ENCODE measurements around the gene SORCS2. TPM values are rescaled to one million over a fixed set of nuclear protein-coding genes. Genes with fewer than 3 reads are reported as not detected.

The SORCS2 gene
- total RNA-seq, 2 donors from 2014 or later, result 1.5 to 1.7 TPM

DNA sequence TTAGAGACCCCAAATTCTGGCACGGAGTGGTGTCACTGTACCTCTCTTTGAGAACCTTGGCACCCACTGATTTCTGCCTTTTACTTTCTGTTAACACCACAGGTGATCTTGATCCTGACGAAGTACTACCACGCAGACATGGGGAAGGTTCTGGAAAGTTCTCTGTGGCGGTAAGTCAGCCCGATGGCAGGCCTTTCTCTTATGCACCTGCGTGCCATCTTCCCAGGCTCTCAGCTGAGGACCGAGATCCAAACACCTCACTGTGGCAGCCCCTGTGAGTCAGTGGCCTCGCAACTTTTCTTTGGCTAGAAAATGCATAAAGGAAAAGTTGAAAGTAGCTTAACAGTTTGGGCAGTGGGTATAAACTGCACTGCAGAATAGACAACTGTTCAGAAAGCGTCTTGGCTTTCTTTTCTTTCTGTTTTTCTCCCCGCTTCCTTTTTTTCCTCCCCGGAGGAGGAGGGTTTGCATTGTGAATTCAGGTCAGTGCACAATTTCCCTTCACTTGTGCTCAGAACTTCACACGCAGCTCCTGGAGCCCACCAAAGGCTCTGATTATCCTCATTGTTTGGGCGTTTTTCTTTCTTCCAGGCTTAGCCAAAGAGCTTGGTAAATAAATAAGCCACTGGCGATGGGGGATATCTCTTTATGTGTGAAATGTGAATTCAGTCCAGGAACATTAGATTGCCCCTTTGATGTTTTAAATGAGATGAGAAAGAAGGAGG, 204.0 kb downstream of the SORCS2 start:
- Histone ChIP-seq H3K27me3 (no peaks in the 10 kb centered on the region), H3K4me3 (no peak overlapping the region), H3K4me1 (peaks cover 0 to 5% of the 10 kb centered on the region in 2 donors), H3K36me3 (no peaks in the 10 kb centered on the region), H3K27ac (no peak overlapping the region), H3K9me3 (no peaks in the 10 kb centered on the region)
- TF ChIP-seq, protein P1, sequence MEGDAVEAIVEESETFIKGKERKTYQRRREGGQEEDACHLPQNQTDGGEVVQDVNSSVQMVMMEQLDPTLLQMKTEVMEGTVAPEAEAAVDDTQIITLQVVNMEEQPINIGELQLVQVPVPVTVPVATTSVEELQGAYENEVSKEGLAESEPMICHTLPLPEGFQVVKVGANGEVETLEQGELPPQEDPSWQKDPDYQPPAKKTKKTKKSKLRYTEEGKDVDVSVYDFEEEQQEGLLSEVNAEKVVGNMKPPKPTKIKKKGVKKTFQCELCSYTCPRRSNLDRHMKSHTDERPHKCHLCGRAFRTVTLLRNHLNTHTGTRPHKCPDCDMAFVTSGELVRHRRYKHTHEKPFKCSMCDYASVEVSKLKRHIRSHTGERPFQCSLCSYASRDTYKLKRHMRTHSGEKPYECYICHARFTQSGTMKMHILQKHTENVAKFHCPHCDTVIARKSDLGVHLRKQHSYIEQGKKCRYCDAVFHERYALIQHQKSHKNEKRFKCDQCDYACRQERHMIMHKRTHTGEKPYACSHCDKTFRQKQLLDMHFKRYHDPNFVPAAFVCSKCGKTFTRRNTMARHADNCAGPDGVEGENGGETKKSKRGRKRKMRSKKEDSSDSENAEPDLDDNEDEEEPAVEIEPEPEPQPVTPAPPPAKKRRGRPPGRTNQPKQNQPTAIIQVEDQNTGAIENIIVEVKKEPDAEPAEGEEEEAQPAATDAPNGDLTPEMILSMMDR (IDR thresholded peaks at IDR 0.05), result no peak
- DNase-seq (ENCODE audit: low spot score), result peak; percentile 13

DNA sequence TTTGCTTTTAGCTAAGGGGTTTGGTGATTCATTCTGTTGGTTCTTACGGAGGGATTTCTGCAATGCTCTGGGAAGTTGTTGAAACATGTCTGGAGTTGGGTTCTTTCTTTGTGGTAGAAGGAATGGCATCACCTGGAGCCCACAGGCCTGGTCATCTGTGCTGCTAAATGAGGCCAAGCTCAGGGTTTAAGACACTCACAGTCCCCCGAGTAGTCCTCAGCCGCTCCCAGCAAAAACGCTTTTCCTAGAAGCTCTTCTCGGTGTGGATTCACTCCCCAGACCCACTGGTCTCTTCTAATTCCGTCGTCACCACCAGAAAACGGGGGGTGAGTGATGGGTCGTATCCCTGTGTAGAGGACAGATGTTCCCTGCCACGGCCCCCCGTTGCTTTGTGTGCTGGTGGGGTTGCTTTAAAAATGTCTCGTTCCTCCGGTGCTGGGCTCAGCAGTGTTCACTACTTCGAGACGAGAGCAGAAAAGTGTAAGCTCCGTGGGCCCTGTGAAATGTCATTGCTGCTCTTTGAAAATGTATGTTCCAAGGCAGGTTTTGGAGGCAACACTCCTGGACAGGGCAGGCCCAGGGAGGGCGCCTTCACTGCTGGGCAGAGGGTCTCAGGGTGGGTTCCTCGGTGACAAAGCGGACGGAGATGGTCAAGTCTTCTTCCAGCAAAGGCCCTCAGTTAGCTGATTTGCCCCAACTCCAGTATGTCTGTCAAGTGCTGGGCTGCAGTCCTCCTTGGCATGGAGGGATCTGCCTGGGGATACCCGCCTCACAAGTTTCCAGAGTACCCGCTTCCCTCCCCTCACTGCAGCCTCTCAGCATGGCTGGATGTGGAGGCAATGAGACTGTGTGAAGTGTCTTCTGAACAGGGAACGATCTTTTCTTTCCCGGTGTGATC, 205.1 kb downstream of the SORCS2 start:
- TF ChIP-seq, protein P1 (IDR thresholded peaks at IDR 0.05), result no peak
- Histone ChIP-seq H3K9me3 (no peaks in the 10 kb centered on the region), H3K4me1 (peaks cover 0 to 5% of the 10 kb centered on the region in 2 donors), H3K27me3 (no peaks in the 10 kb centered on the region), H3K27ac (no peak overlapping the region), H3K4me3 (no peak overlapping the region), H3K36me3 (no peaks in the 10 kb centered on the region)
- DNase-seq (ENCODE audit: low spot score), result peak; percentile 42

GRCh38 chr4:7398104-7398423, 205.7 kb downstream of the SORCS2 start:
- H3K9me3 ChIP-seq, result no peaks in the 10 kb centered on the region
- H3K4me3 ChIP-seq, result no peak overlapping the region
- no peak overlapping the region for H3K27ac ChIP-seq
- TF ChIP-seq, protein P1 (IDR thresholded peaks at IDR 0.05), result no peak
- H3K36me3 ChIP-seq, result no peaks in the 10 kb centered on the region
- H3K27me3 ChIP-seq, result no peaks in the 10 kb centered on the region
- DNase-seq (ENCODE audit: low spot score), result peak; percentile 58
- peaks cover 0 to 5% of the 10 kb centered on the region in 2 donors for H3K4me1 ChIP-seq

- H3K36me3 ChIP-seq, result no peaks in the 10 kb centered on the region
- no peaks in the 10 kb centered on the region for H3K27me3 ChIP-seq
- TF ChIP-seq, protein P1 (IDR thresholded peaks at IDR 0.05), result no peak
- H3K4me1 ChIP-seq, result peaks cover 0 to 5% of the 10 kb centered on the region in 2 donors
- H3K27ac ChIP-seq, result no peak overlapping the region
- peak; percentile 28 for DNase-seq (ENCODE audit: low spot score)
- no peaks in the 10 kb centered on the region for H3K9me3 ChIP-seq
- H3K4me3 ChIP-seq, result no peak overlapping the region
Measured at GRCh38 chr4:7398788-7399439, 206.6 kb downstream of the SORCS2 start.

DNA sequence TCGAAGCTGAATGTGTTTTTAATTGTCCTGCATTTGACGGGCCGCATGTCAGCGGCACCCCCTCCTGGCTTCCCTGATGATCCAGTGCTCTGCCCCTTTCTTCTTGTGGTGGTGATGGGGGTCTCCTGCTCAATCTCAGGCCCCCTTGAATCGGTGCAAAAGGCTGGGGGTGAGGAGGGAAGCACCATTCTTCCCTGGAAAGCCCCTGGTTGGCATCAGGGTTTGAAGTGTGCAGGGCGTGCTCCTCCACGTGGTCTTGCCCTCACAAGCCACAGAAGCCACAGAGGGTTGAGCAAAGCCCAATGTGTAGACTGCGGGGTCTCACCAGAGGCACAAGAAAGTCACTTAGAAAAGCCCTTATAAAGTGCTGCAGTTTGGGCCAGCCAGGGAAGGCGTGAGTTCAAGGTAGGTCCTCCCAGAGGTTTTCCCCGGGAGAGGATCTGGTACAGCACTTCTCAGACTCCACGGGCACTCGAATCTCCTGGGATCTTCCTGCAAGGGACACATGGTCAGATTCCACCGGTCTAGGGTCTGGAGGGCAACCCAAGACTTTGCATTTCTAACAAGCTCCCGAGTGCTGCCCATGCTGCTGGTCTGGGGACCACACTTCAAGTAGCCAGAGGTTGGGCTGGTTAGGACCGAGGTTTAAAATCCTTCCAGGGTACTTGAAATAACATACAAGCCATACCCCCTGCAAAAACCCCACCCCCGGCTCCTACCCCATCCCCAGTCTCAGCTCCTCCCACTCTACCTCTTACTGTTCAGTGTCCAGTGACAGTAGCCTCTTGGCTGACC, 207.3 kb downstream of the SORCS2 start:
- no peaks in the 10 kb centered on the region for H3K27me3 ChIP-seq
- DNase-seq (ENCODE audit: low spot score), result peak; percentile 21
- H3K4me3 ChIP-seq, result no peak overlapping the region
- H3K27ac ChIP-seq, result no peak overlapping the region
- peaks cover 0 to 5% of the 10 kb centered on the region in 2 donors for H3K4me1 ChIP-seq
- TF ChIP-seq, protein P1 (IDR thresholded peaks at IDR 0.05), result no peak
- H3K36me3 ChIP-seq, result no peaks in the 10 kb centered on the region
- peaks cover 0 to 4% of the 10 kb centered on the region in 2 donors for H3K9me3 ChIP-seq
